B cell (primary cell): Measurements from ENCODE around the gene YWHAE. TPM values are rescaled to one million over a fixed set of nuclear protein-coding genes. Genes with fewer than 3 reads are reported as not detected.

ENCODE experiments used
- ATAC-seq: fragments of 200-7000 bp; cut with Tn5 transposase; one replicate; pipeline ENCODE4 v1.10.0; 2021; ENCODE audit warnings: low read depth, mild to moderate bottlenecking, moderate number of reproducible peaks, moderate library complexity
- CTCF ChIA-PET: fragments of 350-600 bp; sonication (Branson Sonifier 250); formaldehyde crosslinking; loops from one replicate; lab custom pipeline; 2021; ENCODE audit warnings: antibody characterized with exemption, inconsistent platforms; lab: Charles Lee
- POLR2A ChIA-PET: fragments of 350-600 bp; sonication (Branson Sonifier 250); formaldehyde crosslinking; loops from one replicate; lab custom pipeline; 2021; ENCODE audit warnings: antibody characterized with exemption; lab: Charles Lee
- DNase-seq: peaks from one replicate; pipeline ENCODE4 v3.0.0; 2013
- H2AFZ ChIP-seq: 2 replicates; pipeline ENCODE4 v1.6.1; 2012; ENCODE audit warnings: mild to moderate bottlenecking, low read depth, low read length; ENCODE audit not compliant: insufficient read depth, poor library complexity, severe bottlenecking
- H3K27ac ChIP-seq, 2 donors: 1 replicate in 1 of 2; 2 replicates in 1 of 2; pipeline ENCODE4 v1.5.1; 2012 to 2013; ENCODE audit warnings: low read length in 2 of 2, mild to moderate bottlenecking in 2 of 2, moderate library complexity in 1 of 2
- H3K27me3 ChIP-seq, 4 experiments: fragments of 200-600 bp in 1 of 4; sonication (generic) in 1 of 4; replicated peaks in 1 of 4; 1 replicate in 2 of 4; 2 replicates in 2 of 4; pipeline versions ENCODE4 v1.6.1 to v1.7.0; 2013 to 2016; ENCODE audit warnings: low read length in 3 of 4, mild to moderate bottlenecking in 2 of 4, mixed read lengths in 1 of 4, moderate library complexity in 1 of 4; ENCODE audit not compliant: insufficient read depth in 4 of 4, control insufficient read depth in 3 of 4; ENCODE audit errors: control extremely low read depth in 1 of 4
- H3K36me3 ChIP-seq, 2 experiments: replicated peaks in 1 of 2; 1 replicate in 1 of 2; 2 replicates in 1 of 2; pipeline versions ENCODE4 v1.6.1 to v1.7.1; 2013; ENCODE audit warnings: low read length in 1 of 2; ENCODE audit not compliant: insufficient read depth in 2 of 2, control insufficient read depth in 1 of 2; ENCODE audit errors: control extremely low read depth in 1 of 2, extremely low read depth in 1 of 2
- H3K4me1 ChIP-seq, 2 donors: fragments of 200-600 bp in 1 of 2; sonication (generic) in 1 of 2; 1 replicate in 1 of 2; 2 replicates in 1 of 2; pipeline versions ENCODE4 v1.5.1 to v1.6.1; 2013 to 2017; ENCODE audit warnings: low read length in 2 of 2; ENCODE audit not compliant: control insufficient read depth in 2 of 2, insufficient read depth in 2 of 2
- H3K4me2 ChIP-seq: replicated peaks from 2 replicates; pipeline ENCODE3; 2012; ENCODE audit warnings: mild to moderate bottlenecking, low read depth, low read length; ENCODE audit not compliant: poor library complexity, severe bottlenecking
- H3K4me3 ChIP-seq, 5 experiments: fragments of 200-600 bp in 1 of 5; sonication (generic) in 1 of 5; 1 replicate in 3 of 5; 2 replicates in 2 of 5; pipeline versions ENCODE4 v1.5.1 to v1.7.0; 2011 to 2016; ENCODE audit warnings: low read length in 4 of 5, mild to moderate bottlenecking in 4 of 5, low read depth in 2 of 5, control low read depth in 1 of 5, moderate library complexity in 1 of 5; ENCODE audit not compliant: insufficient read depth in 1 of 5; ENCODE audit errors: control extremely low read depth in 1 of 5, extremely low read depth in 1 of 5
- H3K79me2 ChIP-seq: fragments of 200-600 bp; sonication (generic); one replicate; pipeline ENCODE4 v1.6.0; 2016; ENCODE audit warnings: low read length; ENCODE audit not compliant: control insufficient read depth, insufficient read depth
- H3K9ac ChIP-seq: fragments of 200-600 bp; sonication (generic); 2 replicates; pipeline ENCODE4 v1.6.1; 2017; ENCODE audit warnings: mild to moderate bottlenecking, low read length, moderate library complexity
- H3K9me3 ChIP-seq, 3 donors: one replicate each; pipeline versions ENCODE4 v1.6.1 to v1.7.1; 2013; ENCODE audit warnings: low read length in 2 of 3; ENCODE audit not compliant: control insufficient read depth in 2 of 3, insufficient read depth in 1 of 3; ENCODE audit errors: control extremely low read depth in 1 of 3
- H4K20me1 ChIP-seq: 2 replicates; pipeline ENCODE4 v1.6.0; 2012; ENCODE audit warnings: mild to moderate bottlenecking, low read length; ENCODE audit not compliant: insufficient read depth, control insufficient read depth, poor library complexity, severe bottlenecking
- H3K27ac Mint-ChIP-seq: one replicate; pipeline ENCODE4 v1.8.0; 2021; ENCODE audit warnings: mixed read lengths
- H3K27me3 Mint-ChIP-seq: one replicate; pipeline ENCODE4 v1.8.0; 2021; ENCODE audit warnings: mixed read lengths
- H3K4me1 Mint-ChIP-seq: one replicate; pipeline ENCODE4 v1.8.0; 2021; ENCODE audit warnings: mixed read lengths
- H3K4me3 Mint-ChIP-seq: one replicate; pipeline ENCODE4 v1.8.0; 2021; ENCODE audit warnings: mixed read lengths
- H3K9me3 Mint-ChIP-seq: one replicate; pipeline ENCODE4 v1.8.0; 2022; ENCODE audit warnings: mixed read lengths; ENCODE audit not compliant: insufficient read depth
- EZH2 ChIP-seq: IDR thresholded peaks from 2 replicates; pipeline ENCODE4 v1.6.1; 2012; ENCODE audit warnings: borderline replicate concordance, low read depth, mild to moderate bottlenecking, moderate library complexity, low read length; ENCODE audit not compliant: insufficient read depth, poor library complexity, severe bottlenecking
- WGBS: methylation state at CpG from one replicate; pipeline ENCODE4 v1.1.5; 2013; ENCODE audit warnings: missing lambda C conversion rate; ENCODE audit not compliant: insufficient coverage; 5-methylcytosine and 5-hydroxymethylcytosine counted together
- intact Hi-C: fragments of 100-400 bp; cut with micrococcal nuclease; formaldehyde crosslinking; loops from one replicate; pipeline ENCODE4 v1.10.0; 2022
- polyA plus RNA-seq: library from polyadenylated mRNA; depleted of rRNA; stranded (reverse); fragments of >200 nt; gene quantifications from 2 replicates; pipeline ENCODE4 v1.2.3, GENCODE V29; 2012
- total RNA-seq, 2 donors: library from RNA; stranded (reverse); fragments of 120-200 nt in 1 of 2; gene quantifications; 1 replicate in 1 of 2; 2 replicates in 1 of 2; pipeline versions ENCODE4 v1.2.3 to v1.2.4, GENCODE V29; 2013 to 2022
- TF ChIP-seq, protein P1 (sequence below): fragments of 200-600 bp; IDR thresholded peaks from one replicate; pipeline ENCODE4 v1.8.0; 2022; ENCODE audit warnings: antibody characterized with exemption, mild to moderate bottlenecking

Gene YWHAE
- total and polyA plus RNA-seq, 2 donors (not counting 1 experiment from before 2014, with no cell fraction given), result 54.3 to 149 TPM

DNA sequence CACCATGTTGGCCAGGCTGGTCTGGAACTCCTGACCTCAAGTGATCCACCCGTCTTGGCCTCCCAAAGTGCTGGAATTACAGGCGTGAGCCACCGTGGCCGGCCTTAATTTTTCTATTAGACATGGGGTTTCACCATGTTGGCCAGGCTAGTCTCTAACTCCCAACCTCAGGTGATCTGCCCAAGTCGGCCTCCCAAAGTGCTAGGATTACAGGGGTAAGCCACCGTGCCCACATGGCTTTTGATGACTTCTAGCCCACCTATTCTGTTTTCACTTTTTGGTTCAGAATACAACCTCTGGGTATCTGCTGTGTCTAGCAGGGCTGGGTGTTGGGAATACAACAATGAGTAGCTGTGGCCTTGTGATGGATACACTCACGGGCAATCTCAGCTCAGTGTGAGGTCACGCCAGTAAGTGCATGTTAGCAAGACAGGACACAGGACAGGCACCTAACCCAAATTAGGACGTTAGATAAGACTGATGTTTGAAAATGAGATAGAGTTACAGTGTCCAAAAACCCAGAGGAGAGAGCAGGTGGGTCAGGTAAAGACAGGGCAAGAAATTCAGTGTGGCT is 14.1 kb upstream of the YWHAE start:
- no peaks in the 10 kb centered on the region for H3K27me3 ChIP-seq
- no peaks in the 10 kb centered on the region for H3K9me3 Mint-ChIP-seq
- no peak overlapping the region for H2AFZ ChIP-seq
- no peaks in the 10 kb centered on the region for H4K20me1 ChIP-seq
- peaks cover 2% of the 10 kb centered on the region for H3K4me1 Mint-ChIP-seq
- H3K4me3 Mint-ChIP-seq, result no peak overlapping the region
- peaks cover 3% of the 10 kb centered on the region for H3K79me2 ChIP-seq
- intact Hi-C loops, result no loop called here
- DNase-seq (no peak), ATAC-seq (no peak)
- no peak overlapping the region for H3K4me2 ChIP-seq
- CTCF ChIA-PET, result interaction anchor here (1.0 kb wide), 1 partner anchor 101 kb away, joined by 4 read pairs; no protein-coding TSS in a partner anchor
- no peak overlapping the region for H3K9ac ChIP-seq
- POLR2A ChIA-PET, result interaction anchor here (0.7 kb wide), 1 partner anchor 127 kb away, joined by 4 read pairs; no protein-coding TSS in a partner anchor
- H3K4me3 ChIP-seq, result no peak overlapping the region
- H3K27me3 Mint-ChIP-seq, result no peaks in the 10 kb centered on the region
- no peaks in the 10 kb centered on the region for H3K36me3 ChIP-seq
- H3K27ac ChIP-seq, result no peak overlapping the region
- WGBS, result 83% methylated on average over 6 of the region's 9 CpGs
- no peaks in the 10 kb centered on the region for H3K9me3 ChIP-seq
- H3K4me1 ChIP-seq, result no peaks in the 10 kb centered on the region
- H3K27ac Mint-ChIP-seq, result no peak overlapping the region
- TF ChIP-seq, protein P1, sequence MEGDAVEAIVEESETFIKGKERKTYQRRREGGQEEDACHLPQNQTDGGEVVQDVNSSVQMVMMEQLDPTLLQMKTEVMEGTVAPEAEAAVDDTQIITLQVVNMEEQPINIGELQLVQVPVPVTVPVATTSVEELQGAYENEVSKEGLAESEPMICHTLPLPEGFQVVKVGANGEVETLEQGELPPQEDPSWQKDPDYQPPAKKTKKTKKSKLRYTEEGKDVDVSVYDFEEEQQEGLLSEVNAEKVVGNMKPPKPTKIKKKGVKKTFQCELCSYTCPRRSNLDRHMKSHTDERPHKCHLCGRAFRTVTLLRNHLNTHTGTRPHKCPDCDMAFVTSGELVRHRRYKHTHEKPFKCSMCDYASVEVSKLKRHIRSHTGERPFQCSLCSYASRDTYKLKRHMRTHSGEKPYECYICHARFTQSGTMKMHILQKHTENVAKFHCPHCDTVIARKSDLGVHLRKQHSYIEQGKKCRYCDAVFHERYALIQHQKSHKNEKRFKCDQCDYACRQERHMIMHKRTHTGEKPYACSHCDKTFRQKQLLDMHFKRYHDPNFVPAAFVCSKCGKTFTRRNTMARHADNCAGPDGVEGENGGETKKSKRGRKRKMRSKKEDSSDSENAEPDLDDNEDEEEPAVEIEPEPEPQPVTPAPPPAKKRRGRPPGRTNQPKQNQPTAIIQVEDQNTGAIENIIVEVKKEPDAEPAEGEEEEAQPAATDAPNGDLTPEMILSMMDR, result no peak
- no peak for TF ChIP-seq EZH2

DNA sequence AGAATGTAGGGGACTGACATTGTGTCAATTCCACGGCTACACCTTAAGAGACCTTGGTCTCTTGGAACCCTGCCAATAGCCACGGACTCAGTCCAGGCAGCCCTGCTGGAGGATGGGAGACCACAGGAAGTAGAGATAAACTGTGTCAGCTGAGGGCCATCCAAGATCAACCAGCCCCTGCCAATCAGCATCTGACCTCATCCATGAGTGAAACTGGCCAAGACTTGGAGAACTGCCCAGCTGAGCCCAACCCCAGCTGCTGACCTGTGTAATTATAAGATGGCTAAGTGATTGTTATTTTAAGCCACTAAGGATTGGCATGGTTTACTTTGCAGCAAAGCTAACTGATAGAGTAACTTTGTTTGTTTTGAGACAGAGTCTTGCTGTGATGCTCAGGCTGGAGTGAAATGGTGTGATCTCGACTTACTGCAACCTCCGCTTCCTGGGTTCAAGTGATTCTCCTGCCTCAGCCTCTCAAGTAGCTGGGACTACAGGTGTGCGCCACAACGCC is 13.3 kb upstream of the YWHAE start:
- Histone ChIP-seq H3K9me3 (no peaks in the 10 kb centered on the region), H3K79me2 (peaks cover 3% of the 10 kb centered on the region), H3K4me1 (no peaks in the 10 kb centered on the region), H3K4me3 (no peak overlapping the region), H4K20me1 (no peaks in the 10 kb centered on the region), H2AFZ (no peak overlapping the region), H3K9ac (no peak overlapping the region), H3K27me3 (no peaks in the 10 kb centered on the region), H3K4me2 (no peak overlapping the region), H3K27ac (no peak overlapping the region), H3K36me3 (no peaks in the 10 kb centered on the region)
- Mint-ChIP-seq H3K4me3 (no peak overlapping the region), H3K4me1 (peaks cover 2% of the 10 kb centered on the region), H3K9me3 (no peaks in the 10 kb centered on the region), H3K27ac (no peak overlapping the region), H3K27me3 (no peaks in the 10 kb centered on the region)
- intact Hi-C loops, result no loop called here
- TF ChIP-seq, protein P1, result no peak
- TF ChIP-seq EZH2, result no peak
- 68% methylated on average over 4 of the region's 6 CpGs for WGBS
- ATAC-seq (no peak), DNase-seq (no peak)
- ChIA-PET POLR2A (interaction anchor here (0.7 to 0.8 kb wide), 2 partner anchors 16 to 127 kb away, joined by 4 to 6 read pairs; no protein-coding TSS in a partner anchor), CTCF (no interaction called here)
